Skin epidermis (tissue), 12 donors: ENCODE results near the gene SLC49A3.

ENCODE experiments used
- H3K27ac ChIP-seq, 21 experiments: fragments of 200-600 bp; sonication (generic) in 11 of 21; one replicate each; pipeline ENCODE4 v1.5.0; 2020; ENCODE audit warnings: mild to moderate bottlenecking in 3 of 21, inconsistent platforms in 2 of 21, moderate library complexity in 2 of 21
- H3K4me3 ChIP-seq, 7 experiments: fragments of 200-600 bp; sonication (generic) in 2 of 7; one replicate each; pipeline ENCODE4 v1.5.0; 2020; ENCODE audit warnings: inconsistent platforms in 2 of 7, mild to moderate bottlenecking in 2 of 7, moderate library complexity in 1 of 7

The SLC49A3 gene

GRCh38 chr4:659851-660250 lies 29.1 kb downstream of the SLC49A3 start:
- no peak overlapping the region for H3K4me3 ChIP-seq
- H3K27ac ChIP-seq, result no peak overlapping the region

GRCh38 chr4:658681-659667 lies 30.0 kb downstream of the SLC49A3 start:
- H3K4me3 ChIP-seq, result no peak overlapping the region
- no peak overlapping the region for H3K27ac ChIP-seq

- H3K4me3 ChIP-seq, result no peak overlapping the region
- H3K27ac ChIP-seq, result no peak overlapping the region
Observed at GRCh38 chr4:657834-658667, 30.9 kb downstream of the SLC49A3 start.

DNA sequence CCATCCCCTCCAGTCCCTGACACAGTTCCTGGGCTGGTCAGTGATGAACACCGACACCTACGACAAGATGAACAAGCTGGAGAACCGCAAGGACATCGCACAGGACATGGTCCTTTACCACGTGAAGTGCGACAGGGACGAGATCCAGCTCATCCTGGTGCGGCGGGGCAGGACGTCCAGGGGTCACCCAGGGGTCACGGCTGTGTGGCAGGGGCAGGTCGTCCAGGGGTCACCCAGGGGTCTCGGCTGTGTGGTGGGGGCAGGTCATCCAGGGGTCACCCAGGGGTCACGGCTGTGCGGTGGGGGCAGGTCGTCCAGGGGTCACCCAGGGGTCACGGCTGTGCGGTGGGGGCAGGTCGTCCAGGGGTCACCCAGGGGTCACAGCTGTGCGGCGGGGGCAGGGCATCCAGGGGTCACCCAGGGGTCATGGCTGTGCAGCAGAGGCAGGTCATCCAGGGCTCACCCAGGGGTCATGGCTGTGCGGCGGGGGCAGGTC lies 31.6 kb downstream of the SLC49A3 start:
- Histone ChIP-seq H3K4me3 (no peak overlapping the region), H3K27ac (no peak overlapping the region)

GRCh38 chr4:656436-657337 lies 32.3 kb downstream of the SLC49A3 start:
- Histone ChIP-seq H3K27ac (no peak overlapping the region), H3K4me3 (no peak overlapping the region)

- no peak overlapping the region for H3K4me3 ChIP-seq
- no peak overlapping the region for H3K27ac ChIP-seq
Observed at GRCh38 chr4:655464-656151, 33.3 kb downstream of the SLC49A3 start.

- no peak overlapping the region for H3K4me3 ChIP-seq
- H3K27ac ChIP-seq, result no peak overlapping the region
Observed at GRCh38 chr4:654871-655463, 34.0 kb downstream of the SLC49A3 start.

DNA sequence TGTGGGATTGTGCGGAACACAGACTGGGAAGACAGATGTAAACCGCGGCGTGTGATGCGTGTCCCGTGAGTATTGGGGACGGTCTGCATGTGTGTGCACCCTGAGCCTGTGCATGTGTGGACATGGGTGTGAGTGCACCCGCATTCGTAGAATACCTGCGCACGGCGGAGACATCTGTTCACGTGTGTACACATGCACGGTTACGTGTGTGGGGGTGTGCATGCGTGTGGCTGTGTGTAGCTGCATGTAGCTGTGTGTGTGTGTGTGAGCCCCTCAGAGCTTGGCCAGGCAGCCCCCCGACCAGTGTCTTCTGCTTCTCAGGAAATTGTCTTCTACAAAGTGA lies 34.5 kb downstream of the SLC49A3 start:
- Histone ChIP-seq H3K27ac (no peak overlapping the region), H3K4me3 (no peak overlapping the region)

DNA sequence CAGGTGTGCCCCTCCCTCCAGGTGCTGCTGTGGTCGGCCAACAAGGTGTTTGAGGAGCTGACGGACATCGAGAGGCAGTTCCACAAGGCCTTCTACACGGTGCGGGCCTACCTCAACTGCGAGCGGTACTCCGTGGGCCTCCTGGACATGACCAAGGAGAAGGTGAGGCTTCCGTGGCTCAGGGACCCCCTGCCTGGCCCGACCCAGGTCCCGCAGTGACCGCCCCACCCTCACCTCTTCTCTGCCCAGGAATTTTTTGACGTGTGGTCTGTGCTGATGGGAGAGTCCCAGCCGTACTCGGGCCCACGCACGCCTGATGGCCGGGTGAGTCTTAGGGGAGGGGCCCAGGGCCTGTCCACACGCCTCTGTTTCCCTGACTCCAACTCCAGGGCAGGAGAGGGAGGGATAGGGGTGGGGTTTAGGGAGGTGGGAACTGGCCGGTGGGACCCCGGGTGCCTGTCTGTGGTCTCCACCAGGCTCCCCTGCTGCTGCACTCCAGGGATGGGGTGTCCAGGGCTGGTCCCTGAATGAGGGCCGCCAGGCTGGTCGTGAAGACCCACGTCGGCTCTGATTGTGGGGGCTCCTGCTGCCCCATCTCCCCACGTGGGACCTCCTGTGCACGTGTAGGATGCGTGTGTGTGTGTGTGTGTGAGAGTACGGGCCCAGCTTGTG lies 35.0 kb downstream of the SLC49A3 start:
- no peak overlapping the region for H3K27ac ChIP-seq
- no peak overlapping the region for H3K4me3 ChIP-seq

GRCh38 chr4:653080-653821 lies 35.7 kb downstream of the SLC49A3 start:
- H3K4me3 ChIP-seq, result no peak overlapping the region
- H3K27ac ChIP-seq, result no peak overlapping the region

DNA sequence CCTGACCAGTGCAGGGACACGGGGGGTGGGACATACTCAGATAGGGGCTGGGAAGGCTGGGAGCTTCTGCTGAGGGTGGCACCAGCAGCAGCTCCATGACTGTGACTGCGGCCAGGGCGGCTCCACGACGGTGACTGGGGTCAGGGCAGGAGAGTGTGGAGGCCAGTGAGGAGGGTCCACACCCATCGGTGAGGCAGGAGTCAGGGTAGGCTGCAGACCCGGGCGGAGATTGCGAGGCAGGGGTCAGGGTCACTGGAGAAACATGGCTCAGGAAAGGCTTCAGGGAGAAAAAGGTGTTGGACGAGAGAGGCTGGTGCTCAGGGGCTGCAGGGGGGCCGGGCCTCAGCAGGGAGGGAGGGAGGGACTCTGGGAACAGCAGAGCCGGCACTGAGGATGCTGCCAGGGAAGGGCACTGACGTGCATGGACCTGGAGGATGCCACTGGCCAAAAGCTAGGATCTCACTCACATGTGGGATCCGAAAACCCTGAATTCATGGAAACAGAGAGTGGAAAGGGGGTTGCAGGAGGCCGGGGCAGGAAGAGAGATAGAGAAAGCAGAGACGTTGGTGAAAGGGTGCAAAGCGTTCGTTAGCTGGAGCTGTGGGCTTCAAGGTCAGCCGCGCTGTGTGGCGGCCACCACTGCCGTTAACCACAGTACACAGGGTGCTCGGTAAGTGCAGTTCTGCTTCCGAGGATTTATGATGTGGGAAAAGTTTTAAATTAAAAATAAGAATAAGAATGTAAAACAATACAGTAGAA lies 36.9 kb downstream of the SLC49A3 start:
- Histone ChIP-seq H3K4me3 (no peak overlapping the region), H3K27ac (no peak overlapping the region)

GRCh38 chr4:650951-651883 lies 37.7 kb downstream of the SLC49A3 start:
- Histone ChIP-seq H3K27ac (no peak overlapping the region), H3K4me3 (no peak overlapping the region)

DNA sequence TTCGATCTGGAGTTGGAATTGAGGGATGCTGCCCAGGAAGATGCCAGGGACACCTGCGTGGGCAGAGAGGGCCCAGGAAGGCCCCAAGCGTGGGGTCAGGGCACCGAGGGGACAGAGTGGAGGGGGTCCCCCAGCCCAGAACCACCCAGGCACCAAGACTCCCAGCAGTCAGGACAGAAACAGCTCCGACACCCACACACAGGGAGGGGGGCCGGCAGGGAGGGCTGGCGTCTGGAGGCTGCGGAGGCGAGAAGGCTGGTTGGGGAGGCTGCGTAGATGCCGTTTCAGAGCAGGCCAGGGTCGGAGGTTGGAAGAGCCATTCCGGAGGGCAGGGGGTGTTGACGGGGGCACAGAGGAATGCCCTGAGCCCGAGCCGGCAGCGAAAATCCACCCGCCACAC lies 38.5 kb downstream of the SLC49A3 start:
- H3K27ac ChIP-seq, result no peak overlapping the region

DNA sequence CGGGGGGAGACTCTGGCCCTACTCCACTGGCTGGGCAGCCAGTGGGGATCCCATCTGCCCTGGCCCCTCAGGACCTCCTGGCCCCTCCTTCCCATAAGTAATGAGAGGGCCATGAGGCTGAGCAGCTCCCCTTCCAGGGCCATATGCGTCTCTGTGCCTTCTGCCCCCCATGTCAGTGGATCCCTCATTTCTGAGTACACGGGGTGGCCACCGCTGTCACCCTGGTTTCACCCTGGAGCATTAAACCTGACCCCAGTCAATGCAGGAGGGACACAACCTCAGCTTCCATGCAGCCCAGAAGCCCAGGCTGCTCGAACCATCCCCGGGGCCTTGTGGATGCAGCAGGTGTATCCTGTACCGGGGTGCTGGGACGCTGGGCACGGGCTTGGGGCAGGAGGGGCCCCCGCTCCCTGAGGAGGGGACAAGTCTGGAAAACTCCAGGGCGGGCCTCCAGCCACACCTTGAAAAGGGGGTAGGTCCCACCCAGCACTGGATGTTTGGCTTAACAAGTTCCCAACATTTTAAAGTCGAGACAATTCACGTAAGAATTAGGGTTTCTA lies 39.1 kb downstream of the SLC49A3 start:
- no peak overlapping the region for H3K27ac ChIP-seq

More for the DNA sequence above, 38.5 kb downstream of the SLC49A3 start:
- H3K4me3 ChIP-seq, result no peak overlapping the region

DNA sequence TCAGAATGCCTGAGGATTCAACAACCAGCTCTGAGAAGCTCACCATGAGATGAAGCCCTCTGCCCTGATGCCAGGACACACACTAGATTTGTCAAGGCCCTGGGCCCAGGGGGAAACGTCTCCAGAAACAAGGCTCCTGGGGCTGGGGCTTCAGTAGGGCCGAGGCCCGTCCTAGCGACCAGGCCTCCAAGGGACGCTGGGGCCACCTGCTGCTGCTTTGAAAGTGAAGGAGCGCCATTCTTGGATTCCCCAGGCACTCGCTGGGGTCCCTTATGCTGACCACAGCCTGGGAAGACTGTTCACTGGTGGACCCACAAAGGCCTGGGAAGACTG lies 39.7 kb downstream of the SLC49A3 start:
- Histone ChIP-seq H3K27ac (no peak overlapping the region), H3K4me3 (no peak overlapping the region)

More for the DNA sequence above, 39.1 kb downstream of the SLC49A3 start:
- no peak overlapping the region for H3K4me3 ChIP-seq
